Measurements from ENCODE around the gene FAM227A.

DNA sequence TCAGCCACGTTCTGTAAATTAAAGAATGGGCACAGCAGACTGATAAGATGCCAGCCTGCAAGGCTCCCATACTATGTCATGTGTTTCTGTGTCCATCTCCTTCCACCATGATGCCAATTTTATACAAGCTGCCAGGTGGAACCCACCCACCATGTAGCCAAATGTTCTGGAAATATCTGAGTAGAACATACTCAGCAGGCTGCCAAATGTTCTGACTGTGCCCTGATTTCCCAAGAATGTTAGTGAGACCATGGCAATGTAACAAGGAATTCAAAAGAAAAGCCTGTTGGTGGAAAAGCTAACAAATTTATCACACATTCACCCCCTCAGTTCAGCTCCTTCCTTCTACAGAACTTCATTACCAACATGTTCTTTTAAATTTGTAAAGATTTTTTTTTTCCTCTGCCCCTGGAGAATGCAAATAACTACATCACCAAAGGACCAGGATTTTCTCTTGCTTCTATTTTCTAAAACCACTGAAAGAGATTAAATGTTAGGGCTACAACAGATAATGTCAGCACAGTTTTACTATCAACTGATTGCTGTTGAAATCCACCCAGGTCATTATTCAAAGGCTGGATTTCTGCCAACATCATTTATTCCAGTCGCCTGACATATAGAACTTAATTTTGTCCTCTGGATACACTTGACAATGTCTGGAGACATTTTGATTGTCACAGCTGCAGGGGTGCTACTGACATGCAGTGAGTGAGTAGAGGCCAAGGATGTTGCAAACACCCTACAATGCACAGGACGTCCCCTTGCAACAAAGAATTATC, 89.3 kb downstream of the FAM227A start:
- TF ChIP-seq CTCF (IDR thresholded peaks at IDR 0.05; ENCODE audit: poor library complexity) (no peak), EZH2 (IDR thresholded peaks at IDR 0.05; ENCODE audit: borderline replicate concordance) (no peak), EZH2phosphoT487 (IDR thresholded peaks at IDR 0.05; ENCODE audit: low read depth, severe bottlenecking, unreplicated experiment) (no peak)

Data from hepatocyte (in vitro differentiated cells).